Mesenchymal stem cell (in vitro differentiated cells and primary cell): ENCODE measurements around the gene BTBD3.

ENCODE experiments used
- DNase-seq: peaks from one replicate; pipeline ENCODE4 v3.0.0-alpha.2; 2013
- H2AFZ ChIP-seq: one replicate; pipeline ENCODE4 v1.6.1; 2013; ENCODE audit warnings: low read depth, mild to moderate bottlenecking, control low read depth, inconsistent platforms, low read length, moderate library complexity
- H2AK5ac ChIP-seq: 2 replicates; pipeline ENCODE4 v1.6.1; 2013; ENCODE audit warnings: low read length, moderate library complexity, mild to moderate bottlenecking, inconsistent platforms; ENCODE audit not compliant: severe bottlenecking
- H2BK120ac ChIP-seq: one replicate; pipeline ENCODE4 v1.6.1; 2013; ENCODE audit warnings: low read depth, mild to moderate bottlenecking, inconsistent platforms, low read length, moderate library complexity
- H2BK12ac ChIP-seq, 2 experiments: one replicate each; pipeline ENCODE4 v1.6.1; 2013; ENCODE audit warnings: inconsistent platforms in 2 of 2, low read length in 2 of 2, mild to moderate bottlenecking in 2 of 2, moderate library complexity in 2 of 2, control low read depth in 1 of 2
- H2BK15ac ChIP-seq: one replicate; pipeline ENCODE4 v1.6.1; 2013; ENCODE audit warnings: mild to moderate bottlenecking, low read depth, inconsistent platforms; ENCODE audit not compliant: poor library complexity, severe bottlenecking
- H2BK5ac ChIP-seq: 2 replicates; pipeline ENCODE4 v1.6.1; 2013; ENCODE audit warnings: low read depth, mild to moderate bottlenecking, low read length, control low read depth, inconsistent platforms; ENCODE audit not compliant: poor library complexity, severe bottlenecking
- H3K14ac ChIP-seq, 2 experiments: one replicate each; pipeline ENCODE4 v1.6.1; 2013; ENCODE audit warnings: inconsistent platforms in 2 of 2, low read length in 2 of 2, control low read depth in 1 of 2, mild to moderate bottlenecking in 1 of 2, moderate library complexity in 1 of 2
- H3K18ac ChIP-seq, 2 experiments: one replicate each; pipeline ENCODE4 v1.6.1; 2013; ENCODE audit warnings: inconsistent platforms in 2 of 2, low read length in 2 of 2, control low read depth in 1 of 2, low read depth in 1 of 2, mild to moderate bottlenecking in 1 of 2
- H3K23ac ChIP-seq, 2 experiments: one replicate each; pipeline ENCODE4 v1.6.1; 2013; ENCODE audit warnings: inconsistent platforms in 2 of 2, low read length in 2 of 2, mild to moderate bottlenecking in 2 of 2, moderate library complexity in 2 of 2, control low read depth in 1 of 2
- H3K27ac ChIP-seq: 2 replicates; pipeline ENCODE4 v1.5.1; 2013; ENCODE audit warnings: mild to moderate bottlenecking, moderate library complexity, low read length, control low read depth, inconsistent platforms; ENCODE audit not compliant: poor library complexity, severe bottlenecking
- H3K27me3 ChIP-seq, 2 experiments: 2 replicates each; pipeline versions ENCODE4 v1.6.1 to v1.7.0; 2013; ENCODE audit warnings: low read length in 2 of 2, mild to moderate bottlenecking in 2 of 2, moderate library complexity in 2 of 2, control low read depth in 1 of 2, inconsistent platforms in 1 of 2; ENCODE audit not compliant: control insufficient read depth in 1 of 2, insufficient read depth in 1 of 2
- H3K36me3 ChIP-seq, 2 experiments: 2 replicates each; pipeline versions ENCODE4 v1.6.1 to v1.7.0; 2013; ENCODE audit warnings: low read length in 2 of 2, control low read depth in 1 of 2, inconsistent platforms in 1 of 2, low read depth in 1 of 2, mild to moderate bottlenecking in 1 of 2; ENCODE audit not compliant: insufficient read depth in 2 of 2, control insufficient read depth in 1 of 2
- H3K4ac ChIP-seq, 2 experiments: one replicate each; pipeline ENCODE4 v1.6.1; 2013; ENCODE audit warnings: inconsistent platforms in 2 of 2, low read length in 2 of 2, mild to moderate bottlenecking in 2 of 2, moderate library complexity in 2 of 2, control low read depth in 1 of 2, low read depth in 1 of 2
- H3K4me1 ChIP-seq: 2 replicates; pipeline ENCODE4 v1.6.1; 2013; ENCODE audit warnings: low read depth, low read length, control low read depth; ENCODE audit not compliant: control insufficient read depth, insufficient read depth
- H3K4me2 ChIP-seq: 2 replicates; pipeline ENCODE4 v1.6.1; 2013; ENCODE audit warnings: low read length, mild to moderate bottlenecking, inconsistent platforms; ENCODE audit not compliant: poor library complexity, severe bottlenecking
- H3K4me3 ChIP-seq, 2 experiments: 2 replicates each; pipeline versions ENCODE4 v1.5.1 to v1.7.0; 2013; ENCODE audit warnings: low read length in 2 of 2, mild to moderate bottlenecking in 2 of 2, control low read depth in 1 of 2, low read depth in 1 of 2; ENCODE audit not compliant: insufficient read depth in 1 of 2
- H3K79me1 ChIP-seq: replicated peaks from 2 replicates; pipeline ENCODE4 v1.6.1; 2013; ENCODE audit warnings: mild to moderate bottlenecking, control low read depth, low read length, inconsistent platforms; ENCODE audit not compliant: poor library complexity, severe bottlenecking
- H3K9ac ChIP-seq: 2 replicates; pipeline ENCODE4 v1.7.0; 2013; ENCODE audit warnings: mild to moderate bottlenecking, low read length, moderate library complexity
- H3K9me3 ChIP-seq: 2 replicates; pipeline ENCODE4 v1.7.0; 2013; ENCODE audit warnings: mild to moderate bottlenecking, low read length; ENCODE audit not compliant: control insufficient read depth
- H4K8ac ChIP-seq: one replicate; pipeline ENCODE4 v1.6.1; 2013; ENCODE audit warnings: inconsistent platforms, mild to moderate bottlenecking, low read length, moderate library complexity
- H4K91ac ChIP-seq: one replicate; pipeline ENCODE4 v1.6.1; 2013; ENCODE audit warnings: mild to moderate bottlenecking, low read length, inconsistent platforms
- WGBS: methylation state at CpG from one replicate; pipeline ENCODE4 v1.1.7; 2013; ENCODE audit warnings: mixed read lengths; 5-methylcytosine and 5-hydroxymethylcytosine counted together

BTBD3 gene

DNA sequence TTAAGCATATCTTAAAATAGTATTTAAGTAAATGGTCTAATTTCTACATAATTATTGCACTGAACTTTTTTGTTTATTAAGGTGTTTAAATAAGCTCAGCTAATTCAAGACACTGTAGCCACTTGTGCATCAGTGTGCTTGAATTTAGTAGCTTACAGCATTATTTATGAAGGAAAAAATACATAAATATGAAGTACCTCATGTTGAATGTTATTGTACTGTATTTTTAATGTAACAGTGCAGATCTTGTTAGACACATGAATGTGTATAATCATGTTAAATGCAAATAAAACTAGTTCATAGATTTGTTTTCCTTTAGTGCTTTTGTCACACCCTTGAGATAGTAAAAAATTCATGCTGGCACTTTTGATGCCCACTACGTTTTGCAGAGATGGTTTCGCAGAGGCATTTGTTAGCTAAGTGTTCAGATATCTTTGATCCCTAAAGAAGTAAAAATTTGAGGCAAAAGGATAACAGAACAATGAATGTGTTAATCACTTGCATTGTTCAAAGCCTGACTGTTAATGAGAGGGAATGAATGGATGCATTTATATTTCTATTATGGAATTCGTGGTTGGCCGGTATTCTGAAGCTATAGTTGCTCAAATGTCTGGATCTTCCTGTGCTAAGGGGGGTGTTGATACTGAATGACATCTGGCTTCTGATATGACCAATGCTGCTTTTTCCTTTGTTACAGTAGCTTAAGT, 8.8 kb downstream of the BTBD3 start:
- no peak overlapping the region for H2BK120ac ChIP-seq

DNA sequence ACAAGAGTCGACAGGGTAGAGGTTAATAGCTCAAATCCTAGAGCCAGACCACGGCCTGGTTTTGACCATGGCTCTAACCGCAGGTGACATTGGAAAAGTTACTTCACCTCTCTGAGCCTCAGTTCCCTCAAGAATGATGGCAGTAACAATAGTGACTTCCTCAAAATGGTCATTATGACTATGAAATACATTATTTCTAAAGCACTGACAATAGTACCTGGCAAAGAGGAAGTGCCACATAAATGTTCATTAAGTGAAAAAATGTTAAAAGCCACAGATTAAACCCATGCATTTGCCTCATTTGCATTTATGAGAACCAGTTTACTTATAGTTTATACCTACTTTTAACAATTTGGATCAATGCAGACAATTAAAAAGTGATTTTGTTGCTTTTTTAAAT, 12.3 kb downstream of the BTBD3 start:
- WGBS, result 100% methylated on average over 3 of the region's 3 CpGs
- no peak overlapping the region for H3K23ac ChIP-seq
- H2AK5ac ChIP-seq, result no peak overlapping the region
- no peak overlapping the region for H3K9ac ChIP-seq
- no peak overlapping the region for H3K4ac ChIP-seq
- H3K4me3 ChIP-seq, result no peak overlapping the region
- peaks cover under 1% of the 10 kb centered on the region for H3K4me1 ChIP-seq
- DNase-seq, result no peak
- no peaks in the 10 kb centered on the region for H3K9me3 ChIP-seq
- H3K27me3 ChIP-seq, result no peaks in the 10 kb centered on the region
- no peak overlapping the region for H2BK5ac ChIP-seq
- no peak overlapping the region for H3K14ac ChIP-seq
- no peak overlapping the region for H2BK15ac ChIP-seq
- no peak overlapping the region for H2BK120ac ChIP-seq
- H2AFZ ChIP-seq, result no peak overlapping the region
- H4K8ac ChIP-seq, result no peak overlapping the region
- H3K79me1 ChIP-seq, result peaks cover 3% of the 10 kb centered on the region
- no peak overlapping the region for H2BK12ac ChIP-seq
- no peak overlapping the region for H4K91ac ChIP-seq
- H3K18ac ChIP-seq, result no peak overlapping the region
- no peak overlapping the region for H3K27ac ChIP-seq
- peaks cover 5 to 38% of the 10 kb centered on the region in 2 experiments for H3K36me3 ChIP-seq
- H3K4me2 ChIP-seq, result no peak overlapping the region

More for the DNA sequence above, 8.8 kb downstream of the BTBD3 start:
- H3K23ac ChIP-seq, result no peak overlapping the region
- no peaks in the 10 kb centered on the region for H3K9me3 ChIP-seq
- H3K4me3 ChIP-seq, result no peak overlapping the region
- H3K79me1 ChIP-seq, result peaks cover 11% of the 10 kb centered on the region
- H3K18ac ChIP-seq, result no peak overlapping the region
- H2BK15ac ChIP-seq, result no peak overlapping the region
- H2AK5ac ChIP-seq, result no peak overlapping the region
- no peak overlapping the region for H2BK12ac ChIP-seq
- no peak overlapping the region for H4K91ac ChIP-seq
- H3K9ac ChIP-seq, result no peak overlapping the region
- no peak overlapping the region for H4K8ac ChIP-seq
- H3K4me1 ChIP-seq, result peaks cover 2% of the 10 kb centered on the region
- H3K27me3 ChIP-seq, result no peaks in the 10 kb centered on the region
- DNase-seq, result no peak
- H3K4ac ChIP-seq, result no peak overlapping the region
- H2AFZ ChIP-seq, result no peak overlapping the region
- peaks cover 17 to 64% of the 10 kb centered on the region in 2 experiments for H3K36me3 ChIP-seq
- no peak overlapping the region for H3K4me2 ChIP-seq
- no peak overlapping the region for H3K14ac ChIP-seq
- H3K27ac ChIP-seq, result no peak overlapping the region
- no peak overlapping the region for H2BK5ac ChIP-seq
- 97% methylated on average over 4 of the region's 4 CpGs for WGBS

DNA sequence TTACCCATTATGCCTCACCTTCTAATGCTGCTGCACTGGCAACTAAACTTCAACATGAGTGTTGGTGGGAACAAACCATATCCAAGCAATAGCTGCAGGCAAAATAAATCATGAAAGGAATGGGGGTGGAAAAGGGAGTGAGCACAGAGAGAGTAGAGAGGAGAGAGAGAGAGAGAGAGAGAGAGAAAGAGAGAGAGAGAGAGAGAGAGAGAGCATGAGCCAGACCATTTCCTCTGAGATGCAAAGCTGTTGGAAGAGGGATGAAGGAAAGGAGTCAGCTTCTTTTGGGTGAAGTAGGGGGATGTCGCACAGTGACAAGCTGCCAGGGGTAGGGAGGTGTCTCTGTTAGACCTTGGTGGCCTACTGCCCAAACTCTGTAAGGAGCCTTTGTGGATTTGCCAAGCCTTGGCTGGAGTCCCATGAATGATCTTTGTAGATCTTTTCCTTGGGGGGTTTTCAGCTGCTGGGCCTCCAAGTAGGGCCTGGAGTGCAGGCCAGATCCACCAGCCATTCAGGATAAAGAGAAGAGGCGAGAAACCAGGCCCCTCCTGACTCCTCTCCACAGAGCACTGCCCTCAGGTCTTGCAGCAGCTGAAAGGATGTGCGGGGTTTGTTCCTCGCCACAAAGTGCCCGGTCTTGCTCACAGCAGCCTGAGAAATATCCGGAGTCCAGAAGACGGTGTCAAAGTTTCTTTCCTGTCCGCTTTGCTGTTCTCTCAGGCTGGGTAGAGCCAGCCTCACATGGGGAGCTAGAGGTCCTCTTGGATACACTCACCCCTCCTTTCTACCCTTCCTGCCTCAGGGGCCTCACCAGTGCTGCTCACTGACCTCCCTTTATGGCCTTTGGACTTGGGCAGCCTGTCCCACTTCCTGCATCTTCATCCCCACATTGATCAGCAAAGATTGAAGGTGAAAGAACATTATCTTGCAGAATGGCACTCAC, 17.8 kb downstream of the BTBD3 start:
- Histone ChIP-seq H2BK5ac (no peak overlapping the region), H3K4me1 (no peaks in the 10 kb centered on the region), H4K91ac (no peak overlapping the region), H2BK15ac (no peak overlapping the region), H3K27me3 (no peaks in the 10 kb centered on the region), H2AFZ (no peak overlapping the region), H3K4me2 (no peak overlapping the region), H4K8ac (no peak overlapping the region), H2BK12ac (no peak overlapping the region), H3K14ac (no peak overlapping the region), H3K27ac (no peak overlapping the region), H3K18ac (no peak overlapping the region), H3K23ac (no peak overlapping the region), H3K79me1 (no peaks in the 10 kb centered on the region), H3K4me3 (no peak overlapping the region), H2BK120ac (no peak overlapping the region), H3K9me3 (no peaks in the 10 kb centered on the region), H3K9ac (no peak overlapping the region), H3K4ac (no peak overlapping the region), H2AK5ac (no peak overlapping the region), H3K36me3 (no peaks in the 10 kb centered on the region)
- 95% methylated on average over 8 of the region's 8 CpGs for WGBS
- no peak for DNase-seq

DNA sequence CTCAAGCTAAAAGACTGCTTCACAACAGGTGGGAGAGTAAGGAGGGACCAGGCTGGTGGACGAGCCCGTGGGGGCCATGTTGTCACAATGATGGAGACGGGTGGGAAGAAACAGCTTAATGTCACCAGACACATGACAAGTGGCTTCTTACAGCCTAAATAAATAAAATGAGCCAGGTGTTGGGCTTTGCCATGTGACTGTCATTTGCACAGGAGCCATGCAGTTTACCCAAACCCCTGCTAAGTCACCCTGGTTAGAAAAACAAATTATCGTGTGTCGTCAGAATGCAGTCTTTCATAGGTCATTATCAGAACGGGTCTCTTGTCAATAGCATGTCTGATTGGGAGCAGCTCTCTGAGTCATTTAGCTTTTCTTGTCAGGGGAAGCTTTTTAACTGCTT, 18.5 kb downstream of the BTBD3 start:
- no peak overlapping the region for H2BK12ac ChIP-seq
- no peak overlapping the region for H3K9ac ChIP-seq
- no peak overlapping the region for H4K91ac ChIP-seq
- DNase-seq, result no peak
- no peak overlapping the region for H2BK120ac ChIP-seq
- no peak overlapping the region for H3K23ac ChIP-seq
- H3K36me3 ChIP-seq, result no peaks in the 10 kb centered on the region
- 67% methylated on average over 6 of the region's 6 CpGs for WGBS
- H3K9me3 ChIP-seq, result no peaks in the 10 kb centered on the region
- H2AK5ac ChIP-seq, result no peak overlapping the region
- no peaks in the 10 kb centered on the region for H3K27me3 ChIP-seq
- no peak overlapping the region for H2AFZ ChIP-seq
- H3K18ac ChIP-seq, result no peak overlapping the region
- H3K4me1 ChIP-seq, result no peaks in the 10 kb centered on the region
- H3K4ac ChIP-seq, result no peak overlapping the region
- no peak overlapping the region for H3K4me2 ChIP-seq
- H4K8ac ChIP-seq, result no peak overlapping the region
- no peak overlapping the region for H3K27ac ChIP-seq
- no peak overlapping the region for H2BK15ac ChIP-seq
- no peak overlapping the region for H3K14ac ChIP-seq
- H2BK5ac ChIP-seq, result no peak overlapping the region
- no peak overlapping the region for H3K4me3 ChIP-seq
- no peaks in the 10 kb centered on the region for H3K79me1 ChIP-seq
